ENCODE measurements around the gene MUC13. TPM values are rescaled to one million over a fixed set of nuclear protein-coding genes. Genes with fewer than 3 reads are reported as not detected.
"Not testable (repeated sequence)": the region's sequence is repeated elsewhere in the genome, so short reads cannot be mapped to it uniquely, and the experiment has no call there.

MUC13 gene
- total and polyA plus RNA-seq, 7 experiments from 2014 or later, result not detected

- ChIA-PET CTCF (interaction anchor here (0.6 kb wide), 1 partner anchor 202 kb away, joined by 3 read pairs; no protein-coding TSS in a partner anchor), POLR2A (no interaction called here)
- peaks cover 0 to 10% (median 0%) of the 10 kb centered on the region in 3 experiments for H3K36me3 ChIP-seq (ENCODE audit: control insufficient read depth in 2 of 3, insufficient read depth in 3 of 3, low read length in 3 of 3)
- H3K4me1 ChIP-seq (ENCODE audit: control insufficient read depth in 2 of 2, insufficient read depth in 2 of 2, low read length in 2 of 2), result no peaks in the 10 kb centered on the region
- ATAC-seq (no peak), DNase-seq (no peak)
- Mint-ChIP-seq H3K4me1 (peaks cover 0 to 6% (median 2%) of the 10 kb centered on the region in 7 donors), H3K4me3 (no peak overlapping the region), H3K27me3 (peaks cover 0 to 15% (median 0%) of the 10 kb centered on the region in 5 donors), H3K27ac (peak overlapping the region in 5 of 9 donors; percentile 0 to 78 (median 29)), H3K9me3 (peaks cover 0 to 2% (median 0%) of the 10 kb centered on the region in 11 donors), H3K36me3 (peaks cover 0 to 13% (median 0%) of the 10 kb centered on the region in 5 donors)
- no peak overlapping the region for H3K4me3 ChIP-seq (ENCODE audit: low read length)
- H3K9me3 ChIP-seq (ENCODE audit: control insufficient read depth in 2 of 3, low read length in 3 of 3), result no peaks in the 10 kb centered on the region
- no peak overlapping the region for H3K27ac ChIP-seq (ENCODE audit: low read depth, low read length)
- intact Hi-C loops (cut with micrococcal nuclease), result no loop called here
- H3K27me3 ChIP-seq (ENCODE audit: control insufficient read depth in 2 of 2, insufficient read depth in 2 of 2, low read length in 2 of 2), result no peaks in the 10 kb centered on the region
These were observed 29.8 kb upstream of the MUC13 start for GRCh38 chr3:124964387-124964786.

- peaks cover 0 to 6% (median 2%) of the 10 kb centered on the region in 7 donors for H3K4me1 Mint-ChIP-seq
- H3K4me3 Mint-ChIP-seq, result no peak overlapping the region
- POLR2A ChIA-PET, result no interaction called here
- CTCF ChIA-PET, result no interaction called here
- intact Hi-C loops (cut with micrococcal nuclease), result no loop called here
- Histone ChIP-seq H3K9me3 (ENCODE audit: control insufficient read depth in 2 of 3, low read length in 3 of 3) (no peaks in the 10 kb centered on the region), H3K4me3 (ENCODE audit: low read length) (no peak overlapping the region), H3K27ac (ENCODE audit: low read depth, low read length) (no peak overlapping the region), H3K27me3 (ENCODE audit: control insufficient read depth in 2 of 2, insufficient read depth in 2 of 2, low read length in 2 of 2) (no peaks in the 10 kb centered on the region), H3K36me3 (ENCODE audit: control insufficient read depth in 2 of 3, insufficient read depth in 3 of 3, low read length in 3 of 3) (peaks cover 0 to 4% (median 0%) of the 10 kb centered on the region in 3 experiments), H3K4me1 (ENCODE audit: control insufficient read depth in 2 of 2, insufficient read depth in 2 of 2, low read length in 2 of 2) (no peaks in the 10 kb centered on the region)
- no peak for ATAC-seq
- peaks cover 0 to 2% (median 0%) of the 10 kb centered on the region in 11 donors for H3K9me3 Mint-ChIP-seq
- H3K36me3 Mint-ChIP-seq, result peaks cover 0 to 6% (median 0%) of the 10 kb centered on the region in 5 donors
- H3K27ac Mint-ChIP-seq, result peak overlapping the region in 3 of 9 donors; percentile 2 to 78 (median 67)
- H3K27me3 Mint-ChIP-seq, result peaks cover 0 to 15% (median 0%) of the 10 kb centered on the region in 5 donors
- no peak for DNase-seq
These were observed 29.2 kb upstream of the MUC13 start for GRCh38 chr3:124963755-124964154.

- POLR2A ChIA-PET, result no interaction called here
- Histone ChIP-seq H3K4me1 (ENCODE audit: control insufficient read depth in 2 of 2, insufficient read depth in 2 of 2, low read length in 2 of 2) (no peaks in the 10 kb centered on the region), H3K4me3 (ENCODE audit: low read length) (no peak overlapping the region), H3K9me3 (ENCODE audit: control insufficient read depth in 2 of 3, low read length in 3 of 3) (no peaks in the 10 kb centered on the region), H3K27me3 (ENCODE audit: control insufficient read depth in 2 of 2, insufficient read depth in 2 of 2, low read length in 2 of 2) (no peaks in the 10 kb centered on the region), H3K36me3 (ENCODE audit: control insufficient read depth in 2 of 3, insufficient read depth in 3 of 3, low read length in 3 of 3) (no peaks in the 10 kb centered on the region), H3K27ac (ENCODE audit: low read depth, low read length) (no peak overlapping the region)
- no peak overlapping the region for H3K27ac Mint-ChIP-seq
- intact Hi-C loops (cut with micrococcal nuclease), result no loop called here
- ATAC-seq, result no peak
- H3K9me3 Mint-ChIP-seq, result peaks cover 0 to 2% (median 0%) of the 10 kb centered on the region in 11 donors
- no peak overlapping the region for H3K4me3 Mint-ChIP-seq
- H3K36me3 Mint-ChIP-seq, result no peaks in the 10 kb centered on the region
- CTCF ChIA-PET, result no interaction called here
- DNase-seq, result no peak
- peaks cover 0 to 6% (median 2%) of the 10 kb centered on the region in 7 donors for H3K4me1 Mint-ChIP-seq
- H3K27me3 Mint-ChIP-seq, result peaks cover 0 to 15% (median 0%) of the 10 kb centered on the region in 5 donors
These were observed 27.9 kb upstream of the MUC13 start for GRCh38 chr3:124962403-124962940.

- Mint-ChIP-seq H3K9me3 (peaks cover 0 to 4% (median 0%) of the 10 kb centered on the region in 11 donors), H3K36me3 (no peaks in the 10 kb centered on the region), H3K4me3 (no peak overlapping the region), H3K27ac (no peak overlapping the region), H3K27me3 (peaks cover 0 to 19% (median 3%) of the 10 kb centered on the region in 5 donors), H3K4me1 (peaks cover 0 to 6% (median 0%) of the 10 kb centered on the region in 7 donors)
- H3K4me1 ChIP-seq (ENCODE audit: control insufficient read depth in 2 of 2, insufficient read depth in 2 of 2, low read length in 2 of 2), result no peaks in the 10 kb centered on the region
- no peaks in the 10 kb centered on the region for H3K9me3 ChIP-seq (ENCODE audit: control insufficient read depth in 2 of 3, low read length in 3 of 3)
- no peak overlapping the region for H3K4me3 ChIP-seq (ENCODE audit: low read length)
- no peaks in the 10 kb centered on the region for H3K36me3 ChIP-seq (ENCODE audit: control insufficient read depth in 2 of 3, insufficient read depth in 3 of 3, low read length in 3 of 3)
- intact Hi-C loops (cut with micrococcal nuclease), result no loop called here
- POLR2A ChIA-PET, result no interaction called here
- no peak for ATAC-seq
- CTCF ChIA-PET, result no interaction called here
- no peak overlapping the region for H3K27ac ChIP-seq (ENCODE audit: low read depth, low read length)
- DNase-seq, result no peak
- no peaks in the 10 kb centered on the region for H3K27me3 ChIP-seq (ENCODE audit: control insufficient read depth in 2 of 2, insufficient read depth in 2 of 2, low read length in 2 of 2)
These were observed 26.1 kb upstream of the MUC13 start for GRCh38 chr3:124960698-124961097.

- Mint-ChIP-seq H3K4me1 (peaks cover 0 to 6% (median 0%) of the 10 kb centered on the region in 7 donors), H3K4me3 (no peak overlapping the region), H3K36me3 (no peaks in the 10 kb centered on the region), H3K27ac (no peak overlapping the region), H3K27me3 (peaks cover 0 to 25% (median 3%) of the 10 kb centered on the region in 5 donors), H3K9me3 (peaks cover 0 to 4% (median 0%) of the 10 kb centered on the region in 11 donors)
- Histone ChIP-seq H3K27ac (ENCODE audit: low read depth, low read length) (no peak overlapping the region), H3K9me3 (ENCODE audit: control insufficient read depth in 2 of 3, low read length in 3 of 3) (no peaks in the 10 kb centered on the region), H3K4me3 (ENCODE audit: low read length) (no peak overlapping the region), H3K27me3 (ENCODE audit: control insufficient read depth in 2 of 2, insufficient read depth in 2 of 2, low read length in 2 of 2) (no peaks in the 10 kb centered on the region), H3K36me3 (ENCODE audit: control insufficient read depth in 2 of 3, insufficient read depth in 3 of 3, low read length in 3 of 3) (no peaks in the 10 kb centered on the region), H3K4me1 (ENCODE audit: control insufficient read depth in 2 of 2, insufficient read depth in 2 of 2, low read length in 2 of 2) (no peaks in the 10 kb centered on the region)
- POLR2A ChIA-PET, result no interaction called here
- ATAC-seq, result no peak
- CTCF ChIA-PET, result no interaction called here
- intact Hi-C loops (cut with micrococcal nuclease), result no loop called here
- no peak for DNase-seq
These were observed 25.6 kb upstream of the MUC13 start for GRCh38 chr3:124960105-124960504.

- H3K27me3 ChIP-seq (ENCODE audit: control insufficient read depth in 2 of 2, insufficient read depth in 2 of 2, low read length in 2 of 2); H3K4me3 ChIP-seq (ENCODE audit: low read length); H3K4me1 ChIP-seq (ENCODE audit: control insufficient read depth in 2 of 2, insufficient read depth in 2 of 2, low read length in 2 of 2); H3K36me3 Mint-ChIP-seq; DNase-seq; H3K27ac ChIP-seq (ENCODE audit: low read depth, low read length); H3K9me3 ChIP-seq (ENCODE audit: control insufficient read depth in 2 of 3, low read length in 3 of 3); intact Hi-C loops (cut with micrococcal nuclease); H3K4me3 Mint-ChIP-seq; H3K27ac Mint-ChIP-seq; H3K4me1 Mint-ChIP-seq; H3K36me3 ChIP-seq (ENCODE audit: control insufficient read depth in 2 of 3, insufficient read depth in 3 of 3, low read length in 3 of 3); POLR2A ChIA-PET; H3K9me3 Mint-ChIP-seq; ATAC-seq; CTCF ChIA-PET: not testable (repeated sequence)
- peaks cover 0 to 39% (median 3%) of the 10 kb centered on the region in 5 donors for H3K27me3 Mint-ChIP-seq
These were observed 23.4 kb upstream of the MUC13 start for GRCh38 chr3:124957951-124958350.

GRCh38 chr3:124952282-124952855 is 17.8 kb upstream of the MUC13 start:
- Mint-ChIP-seq H3K9me3 (peaks cover 0 to 4% (median 0%) of the 10 kb centered on the region in 11 donors), H3K27ac (no peak overlapping the region), H3K27me3 (peaks cover 0 to 46% (median 0%) of the 10 kb centered on the region in 5 donors), H3K4me1 (no peaks in the 10 kb centered on the region), H3K36me3 (no peaks in the 10 kb centered on the region), H3K4me3 (no peak overlapping the region)
- CTCF ChIA-PET, result no interaction called here
- Histone ChIP-seq H3K27me3 (ENCODE audit: control insufficient read depth in 2 of 2, insufficient read depth in 2 of 2, low read length in 2 of 2) (peaks cover 0 to under 1% of the 10 kb centered on the region in 2 donors), H3K9me3 (ENCODE audit: control insufficient read depth in 2 of 3, low read length in 3 of 3) (no peaks in the 10 kb centered on the region), H3K36me3 (ENCODE audit: control insufficient read depth in 2 of 3, insufficient read depth in 3 of 3, low read length in 3 of 3) (no peaks in the 10 kb centered on the region), H3K4me3 (ENCODE audit: low read length) (no peak overlapping the region), H3K4me1 (ENCODE audit: control insufficient read depth in 2 of 2, insufficient read depth in 2 of 2, low read length in 2 of 2) (no peaks in the 10 kb centered on the region), H3K27ac (ENCODE audit: low read depth, low read length) (no peak overlapping the region)
- DNase-seq (no peak), ATAC-seq (no peak)
- intact Hi-C loops (cut with micrococcal nuclease), result no loop called here
- POLR2A ChIA-PET, result no interaction called here
